HepG2 (cell line): ENCODE measurements around the gene HDGF. TPM values are rescaled to one million over a fixed set of nuclear protein-coding genes. Genes with fewer than 3 reads are reported as not detected.

Experiments
- ATAC-seq: fragments of 200-7000 bp; cut with Tn5 transposase; 3 replicates; pipeline ENCODE4 v1.9.1; 2020; ENCODE audit warnings: mild to moderate bottlenecking, moderate library complexity
- BruUV-seq: library from RNA; stranded (reverse); fragments of 400-500 nt; replicated peaks from 2 replicates; lab custom pipeline; 2021; lab: Mats Ljungman, UMichigan
- CTCF ChIA-PET: fragments of 300-600 bp; formaldehyde crosslinking; extraction: SDS; loops from one replicate; lab custom pipeline; 2021; ENCODE audit warnings: low total read pairs, inconsistent platforms, low intra/inter-chr PET ratio; lab: Yijun Ruan, JAX
- POLR2A ChIA-PET: fragments of 350-600 bp; sonication (Branson Sonifier 250); formaldehyde crosslinking; loops from one replicate; lab custom pipeline; 2020; ENCODE audit warnings: antibody characterized with exemption, inconsistent platforms; lab: Yijun Ruan, JAX
- DNase-seq: peaks from one replicate; pipeline ENCODE4 v3.0.0-alpha.2; 2015; ENCODE audit warnings: low spot score
- FAIRE-seq: peaks from 3 replicates; lab custom pipeline; 2011; peaks lifted over from hg19 to GRCh38; lab: Jason Lieb, UNC
- H2AFZ ChIP-seq: one replicate; pipeline ENCODE4 v1.6.1; 2011; ENCODE audit warnings: low read length, inconsistent platforms
- H3K27ac ChIP-seq: fragments of 300-600 bp; 3 replicates; pipeline ENCODE4 v1.8.0; 2011; ENCODE audit warnings: mixed run types, mild to moderate bottlenecking, mixed read lengths, low read length, inconsistent platforms; ENCODE audit not compliant: insufficient read depth; ENCODE audit errors: extremely low read length
- H3K27me3 ChIP-seq, 2 experiments: fragments of 200-600 bp in 1 of 2; 2 replicates in 1 of 2; 3 replicates in 1 of 2; pipeline versions ENCODE4 v1.6.0 to v1.8.0; 2011; ENCODE audit warnings: low read length in 2 of 2, mild to moderate bottlenecking in 2 of 2, moderate library complexity in 2 of 2, inconsistent platforms in 1 of 2; ENCODE audit not compliant: insufficient read depth in 2 of 2, control insufficient read depth in 1 of 2
- H3K36me3 ChIP-seq, 2 experiments: fragments of 200-600 bp in 1 of 2; replicated peaks in 1 of 2; 2 replicates in 1 of 2; 3 replicates in 1 of 2; pipeline versions ENCODE4 v1.5.1 to v1.8.0; 2011; ENCODE audit warnings: low read length in 2 of 2, inconsistent platforms in 1 of 2; ENCODE audit not compliant: insufficient read depth in 2 of 2, control insufficient read depth in 1 of 2
- H3K4me1 ChIP-seq: 2 replicates; pipeline ENCODE4 v1.5.1; 2012; ENCODE audit warnings: low read length, inconsistent platforms; ENCODE audit not compliant: insufficient read depth
- H3K4me2 ChIP-seq: 2 replicates; pipeline ENCODE4 v1.6.0; 2011; ENCODE audit warnings: low read depth, low read length, inconsistent platforms
- H3K4me3 ChIP-seq, 3 experiments: fragments of 200-600 bp in 1 of 3; sonication (generic), shearing (Covaris generic) in 1 of 3; replicated peaks in 1 of 3; 2 replicates each; pipeline ENCODE4 v1.5.1; 2011 to 2016; ENCODE audit warnings: low read length in 3 of 3, inconsistent platforms in 2 of 3, low read depth in 2 of 3, mild to moderate bottlenecking in 2 of 3, control low read depth in 1 of 3, mixed read lengths in 1 of 3; ENCODE audit not compliant: insufficient read depth in 1 of 3
- H3K79me2 ChIP-seq: one replicate; pipeline ENCODE4 v1.6.1; 2011; ENCODE audit warnings: low read length, inconsistent platforms; ENCODE audit not compliant: insufficient read depth
- H3K9ac ChIP-seq: 2 replicates; pipeline ENCODE4 v1.6.0; 2011; ENCODE audit warnings: mild to moderate bottlenecking, low read depth, low read length, inconsistent platforms; ENCODE audit not compliant: insufficient read depth
- H3K9me3 ChIP-seq: 2 replicates; pipeline ENCODE4 v1.5.1; 2012; ENCODE audit warnings: mild to moderate bottlenecking, low read length
- H4K20me1 ChIP-seq: 2 replicates; pipeline ENCODE4 v1.6.0; 2011; ENCODE audit warnings: inconsistent platforms, mild to moderate bottlenecking, low read length, moderate library complexity; ENCODE audit not compliant: insufficient read depth
- STAT5B ChIP-seq: sonication (generic); formaldehyde crosslinking; IDR thresholded peaks from 2 replicates; pipeline ENCODE4 v1.4.0; 2020; ENCODE audit warnings: missing genetic modification reagents
- TP53 ChIP-seq: sonication (generic); formaldehyde crosslinking; conservative IDR thresholded peaks from 2 replicates; pipeline ENCODE4 v1.4.0; 2020; ENCODE audit warnings: missing genetic modification reagents
- ZBTB3 ChIP-seq: sonication (generic); formaldehyde crosslinking; IDR thresholded peaks from 2 replicates; pipeline ENCODE4 v1.4.0; 2020; ENCODE audit warnings: low read depth, mild to moderate bottlenecking, moderate library complexity, missing genetic modification reagents, borderline replicate concordance
- ZNF234 ChIP-seq: sonication (generic); formaldehyde crosslinking; conservative IDR thresholded peaks from 2 replicates; pipeline ENCODE4 v1.5.1; 2020; ENCODE audit warnings: mild to moderate bottlenecking, missing genetic modification reagents
- ZNF407 ChIP-seq: sonication (generic); formaldehyde crosslinking; IDR thresholded peaks from one replicate; pipeline ENCODE4 v1.5.1; 2020; ENCODE audit warnings: mild to moderate bottlenecking, missing genetic modification reagents; ENCODE audit errors: not compliant biosample characterization
- ZNF546 ChIP-seq: sonication (generic); formaldehyde crosslinking; conservative IDR thresholded peaks from 2 replicates; pipeline ENCODE4 v1.8.1; 2023; ENCODE audit warnings: mild to moderate bottlenecking, missing genetic modification reagents
- WGBS: methylation state at CpG from one replicate; pipeline ENCODE4 v1.1.6; 2017; ENCODE audit warnings: low lambda C conversion rate; 5-methylcytosine and 5-hydroxymethylcytosine counted together
- in situ Hi-C: cut with HindIII; loops from 2 replicates; pipeline ENCODE4 v1.10.0; 2017; ENCODE audit warnings: low pct_unique_long_range_greater_than_20kb; ENCODE audit not compliant: extremely low pct_ligation_motif_present
- intact Hi-C: fragments of 100-400 bp; cut with micrococcal nuclease; formaldehyde crosslinking; loops from one replicate; pipeline ENCODE4 v1.10.0; 2022; ENCODE audit not compliant: unreplicated experiment
- polyA plus RNA-seq, 8 experiments: library from polyadenylated mRNA; depleted of rRNA in 3 of 8; stranded (reverse) in 7 of 8; unstranded in 1 of 8; fragments of >200 nt; fragmentation: Illumina TruSeq in 4 of 8; extraction: Trizol in 4 of 8; gene quantifications; 2 replicates each; pipeline versions ENCODE4 v1.2.1 to v1.2.3, GENCODE V29; 2011 to 2016; ENCODE audit warnings: low read depth in 4 of 8, missing spikeins in 1 of 8, mixed read lengths in 1 of 8; ENCODE audit not compliant: insufficient read depth in 1 of 8
- total RNA-seq, 5 experiments: library from RNA; depleted of rRNA; stranded (reverse); fragments of >200 nt; fragmentation: Illumina TruSeq; extraction: Trizol; gene quantifications; 2 replicates each; pipeline ENCODE4 v1.2.3, GENCODE V29; 2016; ENCODE audit warnings: low read depth in 1 of 5

HDGF gene
- total and polyA plus RNA-seq, 2 of the 13 experiments (the other 11 are each of a cell fraction or from before 2014, with no cell fraction given) = 156 to 196 TPM

- ATAC-seq (no peak), FAIRE-seq (no peak), DNase-seq (no peak)
- no peaks in the 10 kb centered on the region for H4K20me1 ChIP-seq
- H3K9me3 ChIP-seq = no peaks in the 10 kb centered on the region
- no peak overlapping the region for H3K9ac ChIP-seq
- TF ChIP-seq ZBTB3 (CRISPR knock-in tag) (no peak), TP53 (CRISPR knock-in tag) (no peak), STAT5B (no peak), ZNF234 (no peak), ZNF407 (CRISPR knock-in tag) (no peak), ZNF546 (CRISPR knock-in tag) (no peak)
- H3K79me2 ChIP-seq = no peaks in the 10 kb centered on the region
- H3K36me3 ChIP-seq = peaks cover 19 to 68% of the 10 kb centered on the region in 2 experiments
- intact Hi-C loops (loop anchor here (10.0 kb wide), 1 partner anchor 75 kb away; the partner anchor contains the start of gene NTRK1), in situ Hi-C loops (no loop called here)
- BruUV-seq = TSS peak; percentile 21
- H3K4me2 ChIP-seq = no peak overlapping the region
- no peak overlapping the region for H3K27ac ChIP-seq
- WGBS = 87% methylated on average over 4 of the region's 4 CpGs
- H3K27me3 ChIP-seq = no peaks in the 10 kb centered on the region
- no peak overlapping the region for H3K4me3 ChIP-seq
- no peak overlapping the region for H2AFZ ChIP-seq
- ChIA-PET POLR2A (no interaction called here), CTCF (no interaction called here)
- peaks cover 18% of the 10 kb centered on the region for H3K4me1 ChIP-seq
These were observed 38.3 kb upstream of the HDGF start for GRCh38 chr1:156789621-156790318.
